Activated CD4-positive, alpha-beta T cell treated with anti-CD3 and anti-CD28 coated beads for 36 hours (primary cell): ENCODE measurements around the gene RAMAC. TPM values are rescaled to one million over a fixed set of nuclear protein-coding genes. Genes with fewer than 3 reads are reported as not detected.
"Not testable (repeated sequence)": the region's sequence is repeated elsewhere in the genome, so short reads cannot be mapped to it uniquely, and the experiment has no call there.

ENCODE experiments used
- ATAC-seq: fragments of 200-7000 bp; cut with Tn5 transposase; one replicate; pipeline ENCODE4 v1.10.0; 2021; ENCODE audit warnings: mild to moderate bottlenecking, moderate library complexity
- CTCF ChIA-PET: fragments of 350-600 bp; sonication (Branson Sonifier 250); formaldehyde crosslinking; loops from one replicate; lab custom pipeline; 2021; ENCODE audit warnings: antibody characterized with exemption; lab: Charles Lee
- POLR2A ChIA-PET: fragments of 350-600 bp; sonication (Branson Sonifier 250); formaldehyde crosslinking; loops from one replicate; lab custom pipeline; 2021; ENCODE audit warnings: antibody characterized with exemption, inconsistent platforms; lab: Charles Lee
- DNase-seq: peaks from one replicate; pipeline ENCODE4 v3.0.0-alpha.2; 2020
- H3K27ac Mint-ChIP-seq: one replicate; pipeline ENCODE4 v1.8.0; 2021; ENCODE audit warnings: mixed read lengths
- H3K27me3 Mint-ChIP-seq: one replicate; pipeline ENCODE4 v1.8.0; 2021; ENCODE audit warnings: mixed read lengths
- H3K36me3 Mint-ChIP-seq: one replicate; pipeline ENCODE4 v1.8.0; 2021; ENCODE audit warnings: low read depth, mixed read lengths
- H3K4me1 Mint-ChIP-seq: one replicate; pipeline ENCODE4 v1.8.0; 2021; ENCODE audit warnings: mixed read lengths
- H3K4me3 Mint-ChIP-seq: one replicate; pipeline ENCODE4 v1.8.0; 2021; ENCODE audit warnings: mild to moderate bottlenecking, moderate library complexity, mixed read lengths
- H3K9me3 Mint-ChIP-seq: one replicate; pipeline ENCODE4 v1.8.0; 2021; ENCODE audit warnings: low read depth, mixed read lengths
- intact Hi-C, 2 experiments: fragments of 100-400 bp; cut with DNase I in 1 of 2; cut with micrococcal nuclease in 1 of 2; formaldehyde crosslinking; loops; one replicate each; pipeline versions ENCODE4 v1.14.2 to v1.15.1; 2022 to 2024; cut with DNase I, micrococcal nuclease
- total RNA-seq, 2 experiments: library from RNA; stranded (reverse); gene quantifications; one replicate each; pipeline ENCODE4 v1.2.3, GENCODE V29; 2021

The RAMAC gene
- 10 to 100 TPM; 17.3 to 19.5 TPM for total RNA-seq

DNA sequence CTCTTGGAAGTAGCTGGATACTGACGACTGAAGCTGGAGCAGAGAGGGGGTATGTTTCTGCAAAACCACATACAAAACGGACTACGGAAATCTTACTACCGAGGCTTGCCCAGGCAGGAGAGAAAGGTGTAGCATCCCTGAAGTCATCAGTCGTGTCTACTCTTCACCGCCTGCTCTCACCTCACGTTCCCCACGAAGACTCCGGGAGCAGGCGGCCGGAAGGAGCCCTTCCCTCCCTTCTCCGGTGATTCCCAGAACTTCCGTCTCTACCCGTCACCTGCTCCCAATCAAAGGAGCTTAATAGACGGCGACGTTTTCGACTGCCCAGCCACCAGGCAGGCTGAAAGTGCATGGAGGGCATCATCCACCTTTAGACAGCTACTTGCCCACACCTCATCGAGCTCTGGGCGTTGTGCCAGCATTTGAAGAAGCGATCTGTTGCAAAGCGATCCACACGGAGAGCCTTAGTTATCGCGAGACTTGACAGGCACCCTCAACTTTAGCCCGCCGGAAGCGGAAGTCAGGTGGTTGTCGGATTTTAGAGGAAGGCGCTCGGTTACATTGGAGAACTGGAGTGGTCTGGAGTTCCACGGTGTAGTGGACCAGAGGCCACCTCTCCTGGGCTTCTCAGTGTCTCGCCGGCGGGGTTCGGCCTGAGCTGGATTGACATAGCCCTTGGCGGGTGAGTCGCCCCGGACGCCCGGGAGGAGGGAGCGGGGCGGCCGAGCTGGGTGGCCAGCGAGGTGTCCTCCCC lies at the start of gene RAMAC:
TSS of gene RAMAC (plus strand) at position 523 of the 754 bp plus-strand sequence. CDS start 2,809 bp downstream, outside the sequence.
- ChIA-PET POLR2A (interaction anchor here (0.6 kb wide), 1 partner anchor 210 kb away, joined by 6 read pairs; no protein-coding TSS in a partner anchor), CTCF (interaction anchor here (0.6 to 3.7 kb wide), 14 partner anchors 14 to 1157 kb away, joined by 3 to 18 read pairs (median 4); partner anchors contain the start of gene C15orf40)
- Mint-ChIP-seq H3K27ac (peak within 1 kb of the TSS; percentile 98), H3K9me3 (no peaks in the 10 kb centered on the region), H3K4me1 (peaks cover 21% of the 10 kb centered on the region), H3K4me3 (peak within 1 kb of the TSS; percentile 98), H3K36me3 (peaks cover 35% of the 10 kb centered on the region), H3K27me3 (no peaks in the 10 kb centered on the region)
- ATAC-seq (peak; percentile 94), DNase-seq (peak; percentile 96)
- intact Hi-C loops: loop anchor here (1.0 to 5.0 kb wide), 11 partner anchors 25 to 446 kb away; partner anchors contain the start of genes RPS17 (in 2 of the 2), AP3B2 (in 1 of the 2), BTBD1 (in 1 of the 2) and C15orf40 (in 1 of the 2)

- Mint-ChIP-seq H3K36me3 (no peaks in the 10 kb centered on the region), H3K27me3 (peaks cover 13% of the 10 kb centered on the region), H3K27ac (no peak overlapping the region), H3K9me3 (no peaks in the 10 kb centered on the region), H3K4me1 (peaks cover 12% of the 10 kb centered on the region), H3K4me3 (no peak overlapping the region)
- DNase-seq (no peak), ATAC-seq (no peak)
- ChIA-PET POLR2A (interaction anchor here (0.7 kb wide), 1 partner anchor 1570 kb away, joined by 4 read pairs; no protein-coding TSS in a partner anchor), CTCF (no interaction called here)
- intact Hi-C loops: no loop called here
Observed at GRCh38 chr15:82936966-82937711, 48.9 kb upstream of the RAMAC start.

DNA sequence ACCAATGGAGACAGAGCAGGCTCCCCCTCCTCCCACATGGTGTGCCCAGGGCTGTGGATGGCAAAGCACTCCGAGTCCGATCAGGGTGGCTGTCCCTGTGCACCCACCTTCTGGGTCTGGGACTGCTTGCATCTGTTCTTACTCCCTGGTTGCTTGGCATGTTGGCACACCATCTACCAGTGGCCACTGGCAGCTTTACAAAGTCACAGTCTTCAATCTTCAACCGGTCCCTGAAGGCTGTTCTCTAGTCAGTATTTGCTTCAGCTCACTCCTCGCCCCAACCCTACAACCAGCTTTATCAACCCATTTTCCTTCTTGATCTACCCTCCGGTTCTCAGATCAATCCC lies 48.3 kb upstream of the RAMAC start:
- intact Hi-C loops: no loop called here
- ATAC-seq (no peak), DNase-seq (no peak)
- ChIA-PET CTCF (interaction anchor here (0.8 kb wide), 1 partner anchor 311 kb away, joined by 5 read pairs; no protein-coding TSS in a partner anchor), POLR2A (no interaction called here)
- peaks cover 12% of the 10 kb centered on the region for H3K4me1 Mint-ChIP-seq
- H3K27ac Mint-ChIP-seq: no peak overlapping the region
- peaks cover 13% of the 10 kb centered on the region for H3K27me3 Mint-ChIP-seq
- H3K9me3 Mint-ChIP-seq: no peaks in the 10 kb centered on the region
- no peaks in the 10 kb centered on the region for H3K36me3 Mint-ChIP-seq
- H3K4me3 Mint-ChIP-seq: no peak overlapping the region

GRCh38 chr15:82939678-82940077 lies 46.3 kb upstream of the RAMAC start:
- not testable (repeated sequence) for DNase-seq, H3K27ac Mint-ChIP-seq

DNA sequence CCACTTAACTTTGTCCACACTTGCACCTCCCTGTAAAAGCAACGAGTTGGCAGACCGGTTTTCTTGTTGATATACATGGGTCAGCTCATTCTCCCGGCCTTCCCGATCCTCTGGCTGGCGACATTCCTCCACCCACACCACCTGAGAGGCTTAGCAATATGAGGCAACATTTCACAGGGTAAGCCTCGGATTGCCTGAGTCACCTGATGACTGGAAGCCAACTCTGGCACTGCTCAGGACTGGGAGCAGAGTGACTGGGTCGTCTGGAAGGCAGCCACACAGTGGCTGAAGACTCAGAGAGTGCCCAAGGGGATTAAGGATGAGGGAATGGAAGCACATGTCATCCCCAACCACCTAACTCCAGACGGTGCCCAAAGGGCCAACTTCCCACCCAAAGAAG lies 43.3 kb upstream of the RAMAC start:
- Mint-ChIP-seq H3K36me3 (no peaks in the 10 kb centered on the region), H3K27me3 (peaks cover 23% of the 10 kb centered on the region), H3K27ac (no peak overlapping the region), H3K4me3 (no peak overlapping the region), H3K9me3 (no peaks in the 10 kb centered on the region), H3K4me1 (no peaks in the 10 kb centered on the region)
- no peak for ATAC-seq
- DNase-seq: no peak
- ChIA-PET CTCF (interaction anchor here (0.7 to 1.9 kb wide), 3 partner anchors 10 to 204 kb away, joined by 3 to 4 read pairs (median 4); no protein-coding TSS in a partner anchor), POLR2A (no interaction called here)
- intact Hi-C loops: no loop called here

More at GRCh38 chr15:82939678-82940077, 46.3 kb upstream of the RAMAC start:
- H3K4me3 Mint-ChIP-seq, CTCF ChIA-PET, H3K9me3 Mint-ChIP-seq, POLR2A ChIA-PET, H3K36me3 Mint-ChIP-seq, ATAC-seq, H3K4me1 Mint-ChIP-seq, intact Hi-C loops: not testable (repeated sequence)
- H3K27me3 Mint-ChIP-seq: peaks cover 13% of the 10 kb centered on the region

GRCh38 chr15:82943176-82943575 lies 42.8 kb upstream of the RAMAC start:
- H3K9me3 Mint-ChIP-seq: no peaks in the 10 kb centered on the region
- H3K36me3 Mint-ChIP-seq: no peaks in the 10 kb centered on the region
- POLR2A ChIA-PET: no interaction called here
- H3K4me3 Mint-ChIP-seq: no peak overlapping the region
- peaks cover 25% of the 10 kb centered on the region for H3K27me3 Mint-ChIP-seq
- DNase-seq (no peak), ATAC-seq (no peak)
- intact Hi-C loops: no loop called here
- no peak overlapping the region for H3K27ac Mint-ChIP-seq
- CTCF ChIA-PET: interaction anchor here (0.6 to 1.9 kb wide), 5 partner anchors 11 to 211 kb away, joined by 3 to 4 read pairs (median 3); no protein-coding TSS in a partner anchor
- no peaks in the 10 kb centered on the region for H3K4me1 Mint-ChIP-seq

- no peak overlapping the region for H3K27ac Mint-ChIP-seq
- ChIA-PET POLR2A (no interaction called here), CTCF (interaction anchor here (0.6 to 1.9 kb wide), 2 partner anchors 12 to 156 kb away, joined by 3 to 4 read pairs; no protein-coding TSS in a partner anchor)
- no peaks in the 10 kb centered on the region for H3K36me3 Mint-ChIP-seq
- intact Hi-C loops: no loop called here
- H3K27me3 Mint-ChIP-seq: peaks cover 17% of the 10 kb centered on the region
- no peaks in the 10 kb centered on the region for H3K4me1 Mint-ChIP-seq
- DNase-seq: no peak
- no peak for ATAC-seq
- no peak overlapping the region for H3K4me3 Mint-ChIP-seq
- no peaks in the 10 kb centered on the region for H3K9me3 Mint-ChIP-seq
Observed at GRCh38 chr15:82944056-82944455, 42.0 kb upstream of the RAMAC start.

DNA sequence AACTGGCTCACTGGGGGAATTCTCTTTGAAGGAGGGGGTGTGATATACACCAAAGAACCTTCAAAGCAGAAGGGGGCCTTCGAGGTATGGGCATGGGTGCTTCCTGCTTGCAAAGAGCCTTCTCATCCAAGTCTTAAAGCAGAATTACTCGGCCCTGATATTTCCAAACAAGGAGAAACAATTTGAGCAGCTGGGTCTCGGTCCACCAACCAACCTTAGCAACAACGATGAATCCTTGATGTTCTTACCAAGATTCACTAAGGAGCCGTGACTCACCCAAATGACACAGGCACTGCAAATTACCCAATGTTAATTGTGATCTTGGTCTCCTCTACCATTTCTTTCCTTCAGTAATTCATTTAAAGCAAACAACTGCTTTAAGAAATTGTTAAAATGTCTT lies 41.2 kb upstream of the RAMAC start:
- intact Hi-C loops: no loop called here
- no peak overlapping the region for H3K27ac Mint-ChIP-seq
- H3K4me1 Mint-ChIP-seq: no peaks in the 10 kb centered on the region
- DNase-seq (no peak), ATAC-seq (no peak)
- H3K36me3 Mint-ChIP-seq: no peaks in the 10 kb centered on the region
- peaks cover 16% of the 10 kb centered on the region for H3K27me3 Mint-ChIP-seq
- POLR2A ChIA-PET: no interaction called here
- H3K4me3 Mint-ChIP-seq: no peak overlapping the region
- CTCF ChIA-PET: interaction anchor here (0.6 kb wide), 1 partner anchor 12 kb away, joined by 4 read pairs; no protein-coding TSS in a partner anchor
- H3K9me3 Mint-ChIP-seq: no peaks in the 10 kb centered on the region

GRCh38 chr15:82945326-82945725 lies 40.7 kb upstream of the RAMAC start:
- H3K4me3 Mint-ChIP-seq: no peak overlapping the region
- CTCF ChIA-PET: interaction anchor here (0.6 to 0.8 kb wide), 2 partner anchors 12 to 55 kb away, joined by 3 to 4 read pairs; no protein-coding TSS in a partner anchor
- POLR2A ChIA-PET: no interaction called here
- H3K27ac Mint-ChIP-seq: no peak overlapping the region
- H3K27me3 Mint-ChIP-seq: peaks cover 16% of the 10 kb centered on the region
- DNase-seq (no peak), ATAC-seq (no peak)
- H3K9me3 Mint-ChIP-seq: no peaks in the 10 kb centered on the region
- H3K36me3 Mint-ChIP-seq: no peaks in the 10 kb centered on the region
- intact Hi-C loops: no loop called here
- no peaks in the 10 kb centered on the region for H3K4me1 Mint-ChIP-seq

GRCh38 chr15:82946155-82946701 lies 39.8 kb upstream of the RAMAC start:
- Mint-ChIP-seq H3K27ac (no peak overlapping the region), H3K4me1 (no peaks in the 10 kb centered on the region), H3K36me3 (no peaks in the 10 kb centered on the region), H3K27me3 (peaks cover 16% of the 10 kb centered on the region), H3K9me3 (no peaks in the 10 kb centered on the region), H3K4me3 (no peak overlapping the region)
- CTCF ChIA-PET: interaction anchor here (0.8 kb wide), 1 partner anchor 54 kb away, joined by 3 read pairs; no protein-coding TSS in a partner anchor
- POLR2A ChIA-PET: no interaction called here
- ATAC-seq (no peak), DNase-seq (no peak)
- intact Hi-C loops: no loop called here

DNA sequence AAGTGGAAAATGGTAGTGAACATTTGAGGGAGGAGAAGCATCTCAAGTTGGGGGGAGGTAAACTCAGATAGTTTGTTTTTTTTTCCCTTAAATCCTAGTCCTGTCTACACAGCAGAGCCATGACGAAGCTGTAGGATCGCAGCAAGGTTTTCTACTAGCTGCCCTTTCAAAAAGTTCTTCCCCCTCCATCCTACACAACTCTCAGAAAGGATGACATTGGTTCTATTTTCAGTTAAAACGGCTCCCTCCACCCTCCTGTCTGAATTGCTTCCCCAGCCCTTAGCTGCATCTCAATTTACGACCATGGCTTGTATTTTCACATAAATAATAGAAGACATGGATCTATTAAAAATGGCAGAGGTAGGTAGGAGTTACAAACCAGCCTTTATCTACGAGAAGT lies 35.7 kb upstream of the RAMAC start:
- CTCF ChIA-PET: no interaction called here

More for the DNA sequence above, 35.7 kb upstream of the RAMAC start:
- H3K27ac Mint-ChIP-seq: no peak overlapping the region
- POLR2A ChIA-PET: interaction anchor here (0.8 kb wide), 1 partner anchor 63 kb away, joined by 5 read pairs; no protein-coding TSS in a partner anchor
- H3K9me3 Mint-ChIP-seq: no peaks in the 10 kb centered on the region
- peak; percentile 23 for ATAC-seq
- no peaks in the 10 kb centered on the region for H3K36me3 Mint-ChIP-seq
- peaks cover 2% of the 10 kb centered on the region for H3K4me1 Mint-ChIP-seq
- no peak for DNase-seq
- H3K27me3 Mint-ChIP-seq: peaks cover 19% of the 10 kb centered on the region
- H3K4me3 Mint-ChIP-seq: no peak overlapping the region
- intact Hi-C loops: loop anchor here in 1 of 2 experiments (2.0 to 5.0 kb wide), 3 partner anchors 52 to 139 kb away; no protein-coding TSS in a partner anchor
